DOHH2 (cell line): ENCODE results near the gene FAAP100.

Experiments
- H3F3A ChIP-seq: fragments of 200-600 bp; sonication (generic), shearing (Covaris generic); 2 replicates; pipeline ENCODE4 v1.6.0; 2016; ENCODE audit warnings: antibody characterized with exemption, mild to moderate bottlenecking; ENCODE audit not compliant: control insufficient read depth, insufficient read depth
- H3K27ac ChIP-seq: fragments of 200-600 bp; sonication (generic); 2 replicates; pipeline ENCODE4 v1.5.1; 2014; ENCODE audit warnings: low read depth, mild to moderate bottlenecking, low read length, moderate library complexity
- H3K27me3 ChIP-seq: fragments of 200-600 bp; sonication (generic); 2 replicates; pipeline ENCODE4 v1.6.1; 2014; ENCODE audit warnings: mild to moderate bottlenecking, low read length, mixed read lengths; ENCODE audit not compliant: control insufficient read depth
- H3K36me3 ChIP-seq: fragments of 200-600 bp; sonication (generic); 2 replicates; pipeline ENCODE4 v1.6.1; 2014; ENCODE audit warnings: mild to moderate bottlenecking, low read length, moderate library complexity, mixed read lengths; ENCODE audit not compliant: control insufficient read depth
- H3K4me1 ChIP-seq: fragments of 200-600 bp; sonication (generic); 2 replicates; pipeline ENCODE4 v1.6.1; 2014; ENCODE audit warnings: mild to moderate bottlenecking, low read length, mixed read lengths; ENCODE audit not compliant: control insufficient read depth
- H3K4me2 ChIP-seq: fragments of 200-600 bp; sonication (generic); 2 replicates; pipeline ENCODE4 v1.6.0; 2014; ENCODE audit warnings: mild to moderate bottlenecking, low read length, moderate library complexity
- H3K4me3 ChIP-seq: fragments of 200-600 bp; sonication (generic); 2 replicates; pipeline ENCODE4 v1.5.1; 2014; ENCODE audit warnings: mild to moderate bottlenecking, low read length, mixed read lengths
- H3K79me2 ChIP-seq: fragments of 200-600 bp; sonication (generic); 2 replicates; pipeline ENCODE4 v1.6.1; 2014; ENCODE audit warnings: mild to moderate bottlenecking, low read length, mixed read lengths; ENCODE audit not compliant: control insufficient read depth
- H3K9me2 ChIP-seq: fragments of 200-600 bp; sonication (generic); replicated peaks from 2 replicates; pipeline ENCODE4 v1.6.1; 2014; ENCODE audit warnings: mild to moderate bottlenecking, low read length, mixed read lengths; ENCODE audit not compliant: control insufficient read depth
- H3K9me3 ChIP-seq: fragments of 200-600 bp; sonication (generic); 2 replicates; pipeline ENCODE4 v1.6.1; 2014; ENCODE audit warnings: antibody characterized with exemption, low read length, mixed read lengths; ENCODE audit not compliant: control insufficient read depth, insufficient read depth
- H4K20me1 ChIP-seq: fragments of 200-600 bp; sonication (generic); 2 replicates; pipeline ENCODE4 v1.6.0; 2014; ENCODE audit warnings: low read depth, mild to moderate bottlenecking, antibody characterized with exemption, low read length, moderate library complexity; ENCODE audit not compliant: control insufficient read depth, insufficient read depth
- CTCF ChIP-seq: fragments of 200-600 bp; sonication (generic); IDR thresholded peaks from one replicate; pipeline ENCODE4 v1.5.1; 2014; ENCODE audit warnings: antibody characterized with exemption, mild to moderate bottlenecking, low read depth, low read length; ENCODE audit not compliant: poor library complexity, severe bottlenecking
- EZH2phosphoT487 ChIP-seq: fragments of 200-600 bp; sonication (generic); IDR thresholded peaks from 2 replicates; pipeline ENCODE4 v1.6.1; 2017; ENCODE audit warnings: borderline replicate concordance, mild to moderate bottlenecking, antibody characterized with exemption, low read length, moderate library complexity, mixed read lengths

FAAP100 gene

GRCh38 chr17:81510785-81511553 lies 41.2 kb downstream of the FAAP100 start:
- no peaks in the 10 kb centered on the region for H3K9me3 ChIP-seq
- H3K9me2 ChIP-seq, result no peaks in the 10 kb centered on the region
- H4K20me1 ChIP-seq, result peaks cover 31% of the 10 kb centered on the region
- peak; percentile 12 for TF ChIP-seq CTCF
- no peak for TF ChIP-seq EZH2phosphoT487
- H3K79me2 ChIP-seq, result peaks cover 50% of the 10 kb centered on the region
- H3K27ac ChIP-seq, result peak overlapping the region; percentile 85
- H3K4me1 ChIP-seq, result peaks cover 45% of the 10 kb centered on the region
- H3K36me3 ChIP-seq, result peaks cover 47% of the 10 kb centered on the region
- H3K27me3 ChIP-seq, result no peaks in the 10 kb centered on the region
- H3K4me2 ChIP-seq, result peak overlapping the region; percentile 91
- peaks cover 72% of the 10 kb centered on the region for H3F3A ChIP-seq
- H3K4me3 ChIP-seq, result peak overlapping the region; percentile 93

DNA sequence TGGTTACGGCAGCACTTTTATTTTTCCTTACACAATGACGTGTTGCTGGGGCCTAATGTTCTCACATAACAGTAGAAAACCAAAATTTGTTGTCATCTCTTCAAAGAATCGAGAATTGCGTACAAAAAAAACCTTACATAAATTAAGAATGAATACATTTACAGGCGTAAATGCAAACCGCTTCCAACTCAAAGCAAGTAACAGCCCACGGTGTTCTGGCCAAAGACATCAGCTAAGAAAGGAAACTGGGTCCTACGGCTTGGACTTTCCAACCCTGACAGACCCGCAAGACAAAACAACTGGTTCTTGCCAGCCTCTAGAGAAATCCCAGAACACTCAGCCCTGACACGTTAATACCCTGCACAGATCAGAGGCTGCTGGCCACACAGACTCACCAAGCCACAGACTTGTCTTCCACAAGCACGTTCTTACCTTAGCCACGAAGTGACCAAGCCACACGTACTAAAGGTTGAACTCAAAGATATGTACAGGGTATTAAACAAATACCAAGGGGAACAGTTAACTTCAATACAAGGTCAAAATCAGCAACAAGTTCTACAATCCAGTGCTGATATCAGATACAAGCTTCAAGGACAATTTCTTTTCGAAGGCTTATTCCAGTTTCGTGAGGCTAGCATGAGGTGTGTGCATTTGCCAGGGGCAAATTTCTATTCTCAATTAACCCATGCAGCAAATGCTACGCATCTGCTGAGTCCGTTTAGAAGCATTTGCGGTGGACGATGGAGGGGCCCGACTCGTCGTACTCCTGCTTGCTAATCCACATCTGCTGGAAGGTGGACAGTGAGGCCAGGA lies 42.0 kb downstream of the FAAP100 start:
- Histone ChIP-seq H3K36me3 (peaks cover 43% of the 10 kb centered on the region), H3K27ac (peak overlapping the region; percentile 85), H3K4me2 (peak overlapping the region; percentile 91), H4K20me1 (peaks cover 31% of the 10 kb centered on the region), H3F3A (peaks cover 64% of the 10 kb centered on the region), H3K79me2 (peaks cover 42% of the 10 kb centered on the region), H3K9me2 (no peaks in the 10 kb centered on the region), H3K4me1 (peaks cover 39% of the 10 kb centered on the region), H3K9me3 (no peaks in the 10 kb centered on the region), H3K4me3 (peak overlapping the region; percentile 93), H3K27me3 (no peaks in the 10 kb centered on the region)
- TF ChIP-seq CTCF (no peak), EZH2phosphoT487 (no peak)

DNA sequence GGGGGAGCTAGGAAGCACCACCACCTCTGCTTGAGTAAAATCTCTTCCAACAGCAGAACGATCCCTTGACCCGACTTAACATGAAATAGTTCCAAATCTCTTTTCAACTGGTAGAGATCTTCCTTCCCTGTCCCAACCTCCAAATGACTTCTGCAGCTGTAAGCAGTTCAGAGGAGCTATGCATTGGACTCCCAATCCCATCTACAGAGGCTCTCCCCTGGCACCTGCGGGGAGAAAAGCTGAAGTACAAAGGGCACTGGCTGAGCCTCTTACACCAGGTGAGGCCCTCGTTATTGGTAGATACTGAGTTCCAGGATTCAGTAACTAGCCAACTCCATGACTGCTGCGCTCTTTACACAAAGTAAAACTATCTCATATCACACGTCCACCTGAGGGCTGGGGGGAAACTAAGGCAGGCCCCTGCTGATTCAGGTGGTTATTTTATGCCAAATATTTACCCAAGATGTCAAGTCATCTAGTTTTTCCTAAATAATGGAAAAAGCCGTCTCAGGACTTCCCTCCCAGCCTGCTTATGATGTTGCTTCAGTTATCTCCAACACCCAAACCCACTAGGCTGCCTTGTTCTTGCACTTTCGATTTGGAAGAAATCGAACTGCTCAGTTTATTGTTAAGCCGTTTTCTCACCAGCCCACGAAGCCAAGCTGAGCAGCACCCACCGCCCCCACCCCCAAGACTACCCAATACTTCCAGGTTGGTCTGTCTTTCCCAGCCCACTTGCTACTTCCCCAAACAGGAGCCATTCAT lies 42.8 kb downstream of the FAAP100 start:
- peaks cover 40% of the 10 kb centered on the region for H3K79me2 ChIP-seq
- peak overlapping the region; percentile 85; the same call in 1 of the 2 replicates for H3K27ac ChIP-seq
- peak overlapping the region; percentile 93 for H3K4me3 ChIP-seq
- peaks cover 39% of the 10 kb centered on the region for H3K4me1 ChIP-seq
- H4K20me1 ChIP-seq, result peaks cover 31% of the 10 kb centered on the region
- peaks cover 61% of the 10 kb centered on the region for H3F3A ChIP-seq
- H3K36me3 ChIP-seq, result peaks cover 43% of the 10 kb centered on the region
- TF ChIP-seq EZH2phosphoT487, result no peak
- peak overlapping the region; percentile 91 for H3K4me2 ChIP-seq
- peaks cover 2% of the 10 kb centered on the region; the same call in 1 of the 2 replicates for H3K27me3 ChIP-seq
- no peaks in the 10 kb centered on the region for H3K9me2 ChIP-seq
- no peaks in the 10 kb centered on the region for H3K9me3 ChIP-seq
